Measurements from ENCODE around the gene GRAP2.

The GRAP2 gene

DNA sequence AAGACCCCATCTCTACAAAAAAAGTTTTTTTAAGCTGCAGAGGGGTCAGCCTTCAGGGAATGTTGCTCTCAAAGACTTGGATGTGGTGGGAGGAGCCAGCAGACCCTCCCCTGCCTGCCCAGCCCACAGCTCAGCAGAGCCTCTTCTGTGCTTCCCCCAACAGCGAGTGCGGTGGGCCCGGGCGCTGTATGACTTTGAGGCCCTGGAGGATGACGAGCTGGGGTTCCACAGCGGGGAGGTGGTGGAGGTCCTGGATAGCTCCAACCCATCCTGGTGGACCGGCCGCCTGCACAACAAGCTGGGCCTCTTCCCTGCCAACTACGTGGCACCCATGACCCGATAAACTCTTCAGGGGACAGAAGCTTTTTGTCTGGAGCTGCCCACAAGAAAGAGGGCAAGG is 69.9 kb downstream of the GRAP2 start:
- TF ChIP-seq, protein P1, sequence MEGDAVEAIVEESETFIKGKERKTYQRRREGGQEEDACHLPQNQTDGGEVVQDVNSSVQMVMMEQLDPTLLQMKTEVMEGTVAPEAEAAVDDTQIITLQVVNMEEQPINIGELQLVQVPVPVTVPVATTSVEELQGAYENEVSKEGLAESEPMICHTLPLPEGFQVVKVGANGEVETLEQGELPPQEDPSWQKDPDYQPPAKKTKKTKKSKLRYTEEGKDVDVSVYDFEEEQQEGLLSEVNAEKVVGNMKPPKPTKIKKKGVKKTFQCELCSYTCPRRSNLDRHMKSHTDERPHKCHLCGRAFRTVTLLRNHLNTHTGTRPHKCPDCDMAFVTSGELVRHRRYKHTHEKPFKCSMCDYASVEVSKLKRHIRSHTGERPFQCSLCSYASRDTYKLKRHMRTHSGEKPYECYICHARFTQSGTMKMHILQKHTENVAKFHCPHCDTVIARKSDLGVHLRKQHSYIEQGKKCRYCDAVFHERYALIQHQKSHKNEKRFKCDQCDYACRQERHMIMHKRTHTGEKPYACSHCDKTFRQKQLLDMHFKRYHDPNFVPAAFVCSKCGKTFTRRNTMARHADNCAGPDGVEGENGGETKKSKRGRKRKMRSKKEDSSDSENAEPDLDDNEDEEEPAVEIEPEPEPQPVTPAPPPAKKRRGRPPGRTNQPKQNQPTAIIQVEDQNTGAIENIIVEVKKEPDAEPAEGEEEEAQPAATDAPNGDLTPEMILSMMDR (IDR thresholded peaks at IDR 0.05; ENCODE audit: borderline replicate concordance, control extremely low read depth, extremely low read depth, insufficient read depth, missing control alignments): no peak
- in situ Hi-C loops (cut with MboI; ENCODE audit: low sequenced_read_pairs, unreplicated experiment): no loop called here
- no peak for DNase-seq (ENCODE audit: low spot score)

DNA sequence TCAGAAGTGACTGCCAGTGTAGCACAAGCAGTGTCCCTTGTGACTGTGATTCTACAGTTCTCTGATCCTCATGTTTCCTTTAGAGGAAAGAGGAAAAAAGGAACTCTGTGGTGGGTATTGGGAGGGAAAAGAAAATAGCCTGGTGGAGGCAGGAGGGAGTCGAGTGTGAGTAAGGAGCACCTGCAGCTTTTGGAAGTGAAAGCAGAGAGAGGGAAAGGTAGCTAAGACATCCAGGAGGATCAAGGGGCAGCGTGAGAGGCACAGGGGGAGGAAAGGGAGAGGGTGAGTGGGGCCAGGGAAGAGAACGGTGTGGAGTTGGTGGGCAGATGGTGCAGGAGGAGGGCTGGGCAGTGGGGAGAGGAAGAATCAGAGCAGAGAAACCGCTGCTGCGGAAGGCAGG is 71.8 kb downstream of the GRAP2 start:
- DNase-seq (ENCODE audit: low spot score): no peak
- TF ChIP-seq, protein P1 (IDR thresholded peaks at IDR 0.05; ENCODE audit: borderline replicate concordance, control extremely low read depth, extremely low read depth, insufficient read depth, missing control alignments): no peak
- in situ Hi-C loops (cut with MboI; ENCODE audit: low sequenced_read_pairs, unreplicated experiment): no loop called here

DNA sequence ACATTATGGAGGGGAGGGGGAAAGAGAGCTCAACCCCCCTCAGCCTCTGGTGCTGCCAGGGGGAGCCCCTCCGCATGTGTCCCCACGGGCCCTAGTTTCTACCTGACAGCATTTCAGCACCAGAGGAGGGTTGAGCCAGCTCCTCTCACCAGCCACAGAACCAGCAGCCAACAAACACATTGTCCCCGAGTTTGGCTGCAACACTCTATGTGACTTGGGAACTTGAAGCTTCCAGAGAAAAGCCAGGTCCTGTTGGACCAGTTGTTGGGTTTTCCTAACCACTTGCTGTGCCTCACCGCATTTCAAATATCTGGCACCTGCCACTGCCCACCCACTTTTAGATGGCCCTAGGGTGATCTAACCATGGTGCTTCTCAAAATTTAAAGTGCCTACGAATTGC is 72.8 kb downstream of the GRAP2 start:
- no peak for DNase-seq (ENCODE audit: low spot score)
- TF ChIP-seq, protein P1 (IDR thresholded peaks at IDR 0.05; ENCODE audit: borderline replicate concordance, control extremely low read depth, extremely low read depth, insufficient read depth, missing control alignments): no peak
- in situ Hi-C loops (cut with MboI; ENCODE audit: low sequenced_read_pairs, unreplicated experiment): no loop called here

DNA sequence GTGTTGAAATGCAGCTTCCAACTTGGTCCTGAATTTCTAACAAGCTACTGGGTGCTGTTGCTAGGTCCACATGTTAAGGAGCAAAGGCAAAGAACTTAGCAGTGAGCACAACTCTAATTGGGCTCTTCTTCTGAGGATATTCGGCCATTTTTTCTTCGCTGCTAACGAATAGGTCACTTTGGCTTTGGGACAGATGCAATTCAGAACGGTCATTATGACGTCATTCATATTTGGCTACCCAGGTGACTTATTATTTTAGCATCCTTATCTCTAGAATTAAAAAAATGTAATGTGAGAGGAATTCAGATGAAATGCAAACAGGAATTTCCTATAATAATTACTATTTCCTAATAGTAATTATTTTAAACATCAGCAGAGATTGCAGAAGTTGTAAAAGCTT is 73.2 kb downstream of the GRAP2 start:
- in situ Hi-C loops (cut with MboI; ENCODE audit: low sequenced_read_pairs, unreplicated experiment): no loop called here
- TF ChIP-seq, protein P1 (IDR thresholded peaks at IDR 0.05; ENCODE audit: borderline replicate concordance, control extremely low read depth, extremely low read depth, insufficient read depth, missing control alignments): no peak
- DNase-seq (ENCODE audit: low spot score): no peak

DNA sequence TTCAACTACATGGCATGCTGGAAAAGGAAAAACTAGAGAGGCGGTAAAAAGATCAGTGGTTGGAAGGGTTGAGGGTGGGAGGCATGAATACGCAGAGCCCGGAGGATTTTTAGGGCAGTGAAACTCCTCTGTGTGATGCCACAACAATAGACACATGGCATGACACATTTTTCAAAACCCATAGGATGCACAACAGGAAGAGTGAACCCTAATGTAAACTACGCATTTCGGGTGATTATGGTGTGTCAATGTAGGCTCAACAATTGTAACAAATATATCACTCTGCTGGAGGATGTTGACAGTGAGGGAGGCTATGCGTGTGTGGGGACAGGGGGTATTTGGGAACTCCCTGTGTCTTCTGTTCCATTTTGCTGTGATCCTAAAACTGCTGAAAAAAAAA is 78.2 kb downstream of the GRAP2 start:
- in situ Hi-C loops (cut with MboI; ENCODE audit: low sequenced_read_pairs, unreplicated experiment): no loop called here
- no peak for DNase-seq (ENCODE audit: low spot score)

DNA sequence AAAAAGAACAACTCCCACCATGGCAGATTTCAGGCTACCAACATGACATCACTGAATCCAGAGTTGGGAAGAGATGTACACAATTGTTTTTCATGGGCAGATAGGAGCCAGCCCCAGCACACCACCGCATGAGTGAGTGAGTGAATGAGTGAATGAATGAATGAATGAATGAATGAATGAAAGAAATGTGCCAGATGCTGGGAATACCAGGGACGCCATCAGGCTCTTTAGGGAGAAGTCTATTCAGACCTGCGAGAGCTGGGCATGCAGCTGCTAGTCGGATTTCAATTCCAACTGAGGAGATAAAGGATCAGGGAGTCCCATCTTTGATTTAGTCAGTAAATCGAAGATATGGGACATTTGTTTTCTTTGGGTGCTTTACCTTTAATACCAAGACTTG is 78.6 kb downstream of the GRAP2 start:
- TF ChIP-seq, protein P1 (IDR thresholded peaks at IDR 0.05; ENCODE audit: borderline replicate concordance, control extremely low read depth, extremely low read depth, insufficient read depth, missing control alignments): no peak
- in situ Hi-C loops (cut with MboI; ENCODE audit: low sequenced_read_pairs, unreplicated experiment): no loop called here
- no peak for DNase-seq (ENCODE audit: low spot score)

More for the DNA sequence above, 78.2 kb downstream of the GRAP2 start:
- TF ChIP-seq, protein P1 (IDR thresholded peaks at IDR 0.05; ENCODE audit: borderline replicate concordance, control extremely low read depth, extremely low read depth, insufficient read depth, missing control alignments): no peak

DNA sequence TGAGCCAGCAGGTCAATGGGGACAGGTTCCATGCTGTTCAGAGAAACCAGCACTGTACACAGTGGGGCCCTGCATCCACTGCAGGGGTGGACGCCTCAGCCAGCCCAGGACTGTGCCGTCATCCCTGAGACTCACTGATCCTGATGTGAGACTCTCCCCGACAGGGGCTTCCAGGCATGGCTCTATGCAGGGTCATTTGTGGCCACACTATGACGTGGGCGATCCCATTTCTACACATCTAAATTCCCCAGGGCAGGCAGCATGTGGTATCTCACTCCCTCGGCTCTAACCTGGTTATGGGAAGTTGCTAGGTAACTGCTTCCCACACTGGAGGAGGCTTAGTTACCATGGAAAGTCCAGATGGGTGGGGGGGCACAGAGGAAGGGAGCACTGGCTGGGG is 79.7 kb downstream of the GRAP2 start:
- TF ChIP-seq, protein P1 (IDR thresholded peaks at IDR 0.05; ENCODE audit: borderline replicate concordance, control extremely low read depth, extremely low read depth, insufficient read depth, missing control alignments): no peak
- in situ Hi-C loops (cut with MboI; ENCODE audit: low sequenced_read_pairs, unreplicated experiment): no loop called here
- DNase-seq (ENCODE audit: low spot score): no peak
